Cardiac muscle cell (in vitro differentiated cells and primary cell): ENCODE measurements around the gene DCHS2. TPM values are rescaled to one million over a fixed set of nuclear protein-coding genes. Genes with fewer than 3 reads are reported as not detected.
A peak's percentile ranks its signal among the peaks of the same experiment; 100 is the strongest.

Source experiments
- DNase-seq, 2 donors: peaks; one replicate each; pipeline versions ENCODE4 v3.0.0 to v3.0.0-alpha.2; 2010 to 2017; ENCODE audit warnings: low read depth in 1 of 2, low spot score in 1 of 2
- H3K27ac ChIP-seq: fragments of 200-600 bp; sonication (generic); 2 replicates; pipeline ENCODE4 v1.5.1; 2016
- H3K27me3 ChIP-seq: fragments of 200-600 bp; sonication (generic); 2 replicates; pipeline ENCODE4 v1.6.0; 2016; ENCODE audit warnings: control low read depth
- H3K36me3 ChIP-seq: fragments of 200-600 bp; sonication (generic); 2 replicates; pipeline ENCODE4 v1.5.1; 2016; ENCODE audit warnings: control low read depth
- H3K4me1 ChIP-seq: fragments of 200-600 bp; sonication (generic); 2 replicates; pipeline ENCODE4 v1.8.1; 2017; ENCODE audit warnings: low read depth, mild to moderate bottlenecking, mixed run types
- H3K4me3 ChIP-seq: fragments of 200-600 bp; sonication (generic); 2 replicates; pipeline ENCODE4 v1.5.1; 2016; ENCODE audit warnings: mild to moderate bottlenecking
- H3K9me3 ChIP-seq: fragments of 200-600 bp; sonication (generic); 2 replicates; pipeline ENCODE4 v1.5.1; 2017; ENCODE audit warnings: low read depth, mild to moderate bottlenecking, control low read depth
- polyA plus RNA-seq: library from polyadenylated mRNA; unstranded; fragments of >200 nt; fragmentation: Nextera tagmentation; extraction: Ambion mirVana; gene quantifications from 2 replicates; pipeline ENCODE4 v1.2.1, GENCODE V29; 2016
- total RNA-seq: library from RNA; depleted of rRNA; stranded (reverse); fragments of >200 nt; gene quantifications from 2 replicates; pipeline ENCODE4 v1.2.3, GENCODE V29; 2016
- TF ChIP-seq, protein P1 (sequence below): IDR thresholded peaks from 2 replicates; pipeline ENCODE4 v1.5.1; 2012; ENCODE audit warnings: low read depth, mild to moderate bottlenecking, low read length

DCHS2 gene, protein sequence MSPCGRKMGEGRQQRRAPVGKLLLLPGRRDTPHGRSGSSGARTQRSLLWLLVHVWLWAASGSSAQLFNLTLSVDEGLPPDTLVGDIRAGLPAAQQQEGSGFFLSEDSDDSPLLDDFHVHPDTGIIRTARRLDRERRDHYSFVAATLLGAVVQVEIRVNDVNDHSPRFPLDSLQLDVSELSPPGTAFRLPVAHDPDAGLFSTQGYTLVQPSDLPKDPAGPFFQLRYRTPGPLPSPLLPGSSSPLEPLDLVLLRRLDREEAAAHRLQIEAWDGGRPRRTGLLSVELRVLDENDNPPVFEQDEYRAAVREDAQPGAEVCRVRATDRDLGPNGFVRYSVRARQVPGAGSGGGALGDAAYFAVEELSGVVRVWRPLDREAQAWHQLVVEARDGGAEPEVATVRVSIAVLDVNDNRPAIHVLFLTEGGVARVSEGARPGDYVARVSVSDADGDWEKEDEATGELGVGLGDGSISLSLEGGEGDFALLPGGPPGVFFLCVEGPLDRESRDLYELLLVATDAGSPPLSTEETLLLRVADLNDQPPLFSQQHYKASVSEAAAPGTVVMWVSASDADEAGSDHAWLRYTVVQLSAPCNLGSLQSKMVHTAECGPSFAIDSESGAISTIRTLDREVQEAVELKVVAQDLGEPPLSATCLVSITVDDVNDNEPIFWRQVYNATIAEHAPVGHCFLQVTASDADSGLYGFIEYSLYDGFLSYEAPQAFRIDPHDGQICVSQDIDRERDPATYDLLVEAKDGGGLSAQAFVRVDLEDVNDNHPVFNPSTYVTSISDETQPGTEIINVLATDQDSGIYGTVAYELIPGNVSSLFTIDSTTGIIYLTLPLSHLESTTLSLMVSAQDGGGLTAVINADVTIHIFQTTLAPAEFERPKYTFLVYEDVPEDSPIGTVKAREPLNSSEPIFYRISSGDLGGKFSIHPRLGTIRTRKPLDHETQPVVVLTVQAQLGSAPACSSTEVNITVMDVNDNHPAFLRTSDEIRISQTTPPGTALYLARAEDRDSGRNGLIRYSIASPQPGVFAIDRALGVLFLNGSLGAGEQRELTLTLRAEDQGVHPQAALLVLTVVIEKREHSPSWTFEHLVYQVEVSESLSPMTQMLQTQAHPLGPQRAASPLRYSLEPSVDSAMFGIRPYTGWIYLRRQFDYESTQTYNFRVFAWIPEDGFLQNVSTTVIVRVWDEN (N-terminal part only)
- total RNA-seq (0.09 and 0.11 TPM in 2 replicates), polyA plus RNA-seq (not detected in 2 replicates)

DNA sequence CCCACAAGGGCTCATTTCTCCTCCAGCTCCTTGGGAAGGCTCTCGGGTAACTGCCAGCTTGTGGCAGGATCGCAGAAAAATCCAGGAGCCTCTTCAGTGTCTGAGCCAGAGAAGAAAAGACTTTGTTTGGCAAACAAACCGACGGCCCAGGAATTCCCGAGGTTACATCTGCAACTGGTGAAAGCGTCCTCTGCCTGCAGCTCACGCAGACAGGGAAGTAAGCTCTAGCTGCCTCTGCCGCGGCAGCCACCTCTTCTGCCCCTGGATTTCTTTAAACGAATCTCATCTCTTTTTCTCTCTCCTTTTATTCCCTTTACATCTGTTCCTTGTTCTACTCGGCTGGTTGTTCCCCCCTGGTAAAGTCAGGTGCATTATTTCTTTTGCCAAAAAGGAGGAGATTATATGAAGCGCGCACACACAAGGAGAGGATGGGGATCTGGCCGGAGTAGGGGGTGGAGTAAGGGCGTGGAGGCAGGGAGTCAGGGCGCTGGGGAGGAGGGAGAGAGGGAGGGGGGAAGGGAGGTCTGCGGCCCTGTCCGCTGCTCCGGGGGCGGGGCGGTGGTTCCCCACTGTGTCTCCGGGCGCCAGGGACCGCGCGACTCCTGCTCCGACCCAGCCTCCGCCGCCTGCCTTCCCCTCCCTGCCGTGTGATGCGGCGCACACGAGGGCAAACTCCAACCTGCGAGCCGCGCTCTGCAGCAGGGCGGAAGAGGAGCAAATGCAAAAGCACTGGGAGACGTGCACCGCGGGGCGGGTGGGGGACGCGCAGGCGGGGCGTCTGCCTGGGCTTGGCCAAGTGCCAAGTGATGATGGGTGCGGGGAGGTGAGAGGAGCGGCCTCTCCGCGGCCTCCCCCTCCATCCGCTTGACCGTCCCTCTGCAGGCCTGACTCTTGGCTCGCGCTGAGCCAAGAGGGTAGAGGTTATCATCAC, at the start of gene DCHS2:
Gene DCHS2 (minus strand): TSS at position 459 of the 931 bp plus-strand sequence. CDS start 444 bp downstream, at position 15.
- Histone ChIP-seq H3K4me1 (peaks cover 6% of the 10 kb centered on the region), H3K27ac (no peak within 1 kb of the TSS), H3K27me3 (peaks cover 78% of the 10 kb centered on the region), H3K9me3 (no peaks in the 10 kb centered on the region), H3K4me3 (peak within 1 kb of the TSS; percentile 35), H3K36me3 (no peaks in the 10 kb centered on the region)
- DNase-seq: peak; percentile 19 to 53
- TF ChIP-seq, protein P1, sequence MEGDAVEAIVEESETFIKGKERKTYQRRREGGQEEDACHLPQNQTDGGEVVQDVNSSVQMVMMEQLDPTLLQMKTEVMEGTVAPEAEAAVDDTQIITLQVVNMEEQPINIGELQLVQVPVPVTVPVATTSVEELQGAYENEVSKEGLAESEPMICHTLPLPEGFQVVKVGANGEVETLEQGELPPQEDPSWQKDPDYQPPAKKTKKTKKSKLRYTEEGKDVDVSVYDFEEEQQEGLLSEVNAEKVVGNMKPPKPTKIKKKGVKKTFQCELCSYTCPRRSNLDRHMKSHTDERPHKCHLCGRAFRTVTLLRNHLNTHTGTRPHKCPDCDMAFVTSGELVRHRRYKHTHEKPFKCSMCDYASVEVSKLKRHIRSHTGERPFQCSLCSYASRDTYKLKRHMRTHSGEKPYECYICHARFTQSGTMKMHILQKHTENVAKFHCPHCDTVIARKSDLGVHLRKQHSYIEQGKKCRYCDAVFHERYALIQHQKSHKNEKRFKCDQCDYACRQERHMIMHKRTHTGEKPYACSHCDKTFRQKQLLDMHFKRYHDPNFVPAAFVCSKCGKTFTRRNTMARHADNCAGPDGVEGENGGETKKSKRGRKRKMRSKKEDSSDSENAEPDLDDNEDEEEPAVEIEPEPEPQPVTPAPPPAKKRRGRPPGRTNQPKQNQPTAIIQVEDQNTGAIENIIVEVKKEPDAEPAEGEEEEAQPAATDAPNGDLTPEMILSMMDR: no peak

DNA sequence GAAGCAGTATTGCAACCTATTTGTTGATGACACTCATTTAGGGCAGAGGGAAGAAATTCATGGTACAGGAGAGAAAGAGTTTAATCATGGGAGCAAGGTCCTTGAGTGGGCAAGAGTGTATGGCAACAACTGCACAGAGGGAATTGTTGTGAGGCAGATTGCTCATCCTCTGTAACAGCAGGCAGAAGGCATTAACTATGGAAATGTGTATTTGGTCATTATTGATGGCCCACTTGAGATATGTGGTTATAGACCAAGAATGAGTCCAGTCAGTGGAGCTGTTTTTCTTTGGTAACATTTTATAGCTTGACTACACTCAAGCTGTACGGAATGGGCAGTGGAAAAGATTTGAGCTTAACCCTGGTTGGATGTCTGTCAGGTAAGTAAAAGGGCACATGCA, 42.7 kb upstream of the DCHS2 start:
- Histone ChIP-seq H3K4me3 (no peak overlapping the region), H3K27ac (no peak overlapping the region), H3K4me1 (no peaks in the 10 kb centered on the region), H3K27me3 (no peaks in the 10 kb centered on the region), H3K9me3 (no peaks in the 10 kb centered on the region), H3K36me3 (peaks cover 26% of the 10 kb centered on the region)
- TF ChIP-seq, protein P1: no peak
- no peak for DNase-seq

DNA sequence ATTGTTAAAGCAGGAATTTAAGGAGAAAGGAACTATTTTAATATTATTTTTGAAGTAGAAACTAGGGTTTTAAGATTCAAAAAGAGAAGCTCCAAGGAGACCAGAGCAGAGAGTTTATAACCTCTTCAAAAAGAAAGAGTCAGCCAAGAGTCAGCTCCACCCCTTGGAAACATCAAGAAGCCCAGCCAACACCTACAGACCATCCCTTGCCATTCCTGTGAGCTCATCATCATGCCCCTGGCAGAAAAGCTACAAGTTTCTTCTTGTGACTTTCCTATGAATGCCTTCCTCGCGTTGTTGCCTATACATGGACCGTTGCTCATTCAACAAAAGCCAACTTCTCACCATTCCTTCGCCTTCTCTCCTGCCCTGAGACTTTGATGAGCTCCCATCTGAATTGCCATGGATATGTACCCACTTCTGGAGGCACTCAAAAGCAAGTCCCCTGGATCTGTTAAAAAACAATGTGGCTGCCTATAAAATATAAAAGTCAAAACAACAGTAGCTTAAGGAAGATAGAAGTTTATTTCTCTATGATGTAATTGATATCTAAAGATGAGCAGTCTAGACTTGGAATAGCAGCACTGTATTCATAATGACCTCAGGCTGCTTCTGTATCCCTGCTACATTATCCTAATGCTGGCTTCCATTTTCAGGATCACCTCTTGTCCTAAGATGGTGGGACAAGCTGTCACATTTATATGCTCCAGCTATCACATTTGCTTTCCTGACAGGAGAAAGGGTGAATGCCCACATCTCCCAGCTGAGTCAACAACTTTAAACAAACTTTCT, 38.3 kb upstream of the DCHS2 start:
- Histone ChIP-seq H3K36me3 (no peaks in the 10 kb centered on the region), H3K9me3 (no peaks in the 10 kb centered on the region), H3K4me3 (no peak overlapping the region), H3K27me3 (peaks cover 3% of the 10 kb centered on the region), H3K4me1 (no peaks in the 10 kb centered on the region), H3K27ac (no peak overlapping the region)
- TF ChIP-seq, protein P1: no peak
- peak in 1 of 2 donors; percentile 9 for DNase-seq

DNA sequence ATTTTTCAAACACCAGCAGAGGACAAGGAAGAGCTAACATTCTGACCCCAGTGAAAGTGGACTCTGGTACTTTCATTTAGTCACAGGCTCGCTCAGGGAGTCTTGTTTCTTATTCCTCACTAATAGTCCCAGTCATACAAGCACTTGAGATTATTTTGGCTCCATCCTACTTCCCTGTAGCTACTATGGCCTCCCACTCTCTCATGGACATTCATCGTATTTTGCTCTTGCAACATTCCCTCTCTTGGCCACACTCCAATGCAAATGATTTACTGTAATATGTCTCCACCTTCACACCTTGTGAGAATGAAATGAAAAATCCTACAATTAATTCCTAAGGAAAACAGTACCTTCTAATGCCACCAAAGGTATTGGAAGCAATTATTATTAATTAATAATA, 37.3 kb upstream of the DCHS2 start:
- peak in 1 of 2 donors; percentile 58 for DNase-seq
- TF ChIP-seq, protein P1: no peak
- Histone ChIP-seq H3K4me3 (no peak overlapping the region), H3K36me3 (no peaks in the 10 kb centered on the region), H3K9me3 (no peaks in the 10 kb centered on the region), H3K27ac (no peak overlapping the region), H3K27me3 (peaks cover 3% of the 10 kb centered on the region), H3K4me1 (no peaks in the 10 kb centered on the region)
